Gastroesophageal sphincter (tissue), 4 donors: ENCODE data around the gene TMEM134. TPM values are rescaled to one million over a fixed set of nuclear protein-coding genes. Genes with fewer than 3 reads are reported as not detected.
"Not testable (repeated sequence)": the region's sequence is repeated elsewhere in the genome, so short reads cannot be mapped to it uniquely, and the experiment has no call there.

ENCODE experiments used
- ATAC-seq: fragments of 150-250 bp; one replicate; pipeline ENCODE4 v1.9.1; 2016; ENCODE audit warnings: mild to moderate bottlenecking, moderate library complexity
- H3K27ac ChIP-seq, 4 donors: fragments of 200-600 bp; sonication (generic) in 3 of 4; 1 replicate in 3 of 4; 2 replicates in 1 of 4; pipeline ENCODE4 v1.5.1; 2016 to 2019
- H3K27me3 ChIP-seq: fragments of 200-600 bp; sonication (generic); one replicate; pipeline ENCODE4 v1.5.1; 2019
- H3K36me3 ChIP-seq, 2 donors: fragments of 200-600 bp; sonication (generic); one replicate each; pipeline ENCODE4 v1.5.1; 2019; ENCODE audit warnings: control low read depth in 1 of 2
- H3K4me1 ChIP-seq, 3 donors: fragments of 200-600 bp; sonication (generic); 1 replicate in 2 of 3; 2 replicates in 1 of 3; pipeline ENCODE4 v1.5.1; 2016 to 2019; ENCODE audit warnings: control low read depth in 2 of 3
- H3K4me3 ChIP-seq, 2 donors: fragments of 200-600 bp; sonication (generic); one replicate each; pipeline ENCODE4 v1.5.1; 2019; ENCODE audit warnings: mild to moderate bottlenecking in 1 of 2, moderate library complexity in 1 of 2
- H3K9me3 ChIP-seq, 3 donors: fragments of 200-600 bp; sonication (generic); one replicate each; pipeline ENCODE4 v1.5.1; 2017 to 2019; ENCODE audit warnings: control low read depth in 2 of 3
- CTCF ChIP-seq, 4 experiments: fragments of 200-600 bp in 2 of 4; fragments of 450-650 bp in 2 of 4; sonication (generic) in 1 of 4; IDR thresholded peaks; one replicate each; pipeline ENCODE4 v1.5.1; 2017 to 2019; ENCODE audit warnings: antibody characterized with exemption in 4 of 4, mild to moderate bottlenecking in 2 of 4, moderate library complexity in 2 of 4
- EP300 ChIP-seq: sonication (generic); formaldehyde crosslinking; IDR thresholded peaks from one replicate; pipeline ENCODE4 v1.6.1; 2017; ENCODE audit warnings: antibody characterized with exemption, mild to moderate bottlenecking
- POLR2A ChIP-seq, 2 donors: fragments of 450-650 bp; IDR thresholded peaks; one replicate each; pipeline ENCODE4 v1.6.1; 2017; ENCODE audit warnings: antibody characterized with exemption in 2 of 2, mild to moderate bottlenecking in 2 of 2, moderate library complexity in 1 of 2
- POLR2AphosphoS5 ChIP-seq: sonication (generic); formaldehyde crosslinking; IDR thresholded peaks from one replicate; pipeline ENCODE4 v1.6.1; 2017; ENCODE audit warnings: antibody characterized with exemption
- WGBS, 2 donors: methylation state at CpG; one replicate each; pipeline ENCODE4 v1.1.5; 2018; ENCODE audit warnings: low coverage in 1 of 2; 5-methylcytosine and 5-hydroxymethylcytosine counted together
- total RNA-seq, 4 donors: library from RNA; depleted of rRNA; stranded (reverse); fragments of >200 nt; gene quantifications; one replicate each; pipeline ENCODE4 v1.1.0, GENCODE V29; 2016

Gene TMEM134
- total RNA-seq, 4 donors from 2014 or later = 22.2 to 35.2 (median 32.5) TPM

- WGBS, 2 donors = 61 to 63% methylated on average over 5 to 8 of the region's 25 CpGs
- Histone ChIP-seq H3K27me3 (no peaks in the 10 kb centered on the region), H3K27ac (no peak overlapping the region), H3K4me3 (no peak overlapping the region), H3K4me1 (peaks cover 0 to 43% (median 8%) of the 10 kb centered on the region in 3 donors), H3K9me3 (no peaks in the 10 kb centered on the region), H3K36me3 (peaks cover 0 to 76% of the 10 kb centered on the region in 2 donors)
- no peak for ATAC-seq
- TF ChIP-seq POLR2A (IDR thresholded peaks at IDR 0.05) (no peak), EP300 (no peak), POLR2AphosphoS5 (no peak), CTCF (IDR thresholded peaks at IDR 0.05) (no peak)
These were observed 20.3 kb upstream of the TMEM134 start for GRCh38 chr11:67489203-67489884.

GRCh38 chr11:67486481-67487195 is 17.6 kb upstream of the TMEM134 start:
- H3K4me1 ChIP-seq = peaks cover 0 to 56% (median 18%) of the 10 kb centered on the region in 3 donors
- no peaks in the 10 kb centered on the region for H3K9me3 ChIP-seq
- no peak for TF ChIP-seq CTCF (IDR thresholded peaks at IDR 0.05)
- TF ChIP-seq POLR2A (IDR thresholded peaks at IDR 0.05) = no peak
- TF ChIP-seq POLR2AphosphoS5 = no peak
- no peak for TF ChIP-seq EP300
- no peak overlapping the region for H3K27ac ChIP-seq
- H3K36me3 ChIP-seq = peaks cover 0 to 49% of the 10 kb centered on the region in 2 donors
- no peak for ATAC-seq
- no peaks in the 10 kb centered on the region for H3K27me3 ChIP-seq
- H3K4me3 ChIP-seq = no peak overlapping the region
- WGBS, 2 donors = 61 to 89% methylated on average over 2 to 5 of the region's 20 CpGs

GRCh38 chr11:67485873-67486361 is 16.9 kb upstream of the TMEM134 start:
- not testable (repeated sequence) for H3K27me3 ChIP-seq, H3K9me3 ChIP-seq, ATAC-seq, H3K27ac ChIP-seq, H3K4me3 ChIP-seq
- peaks cover 0 to 42% of the 10 kb centered on the region in 2 donors for H3K36me3 ChIP-seq
- 83% methylated on average over 6 of the region's 7 CpGs; no CpG with 5 or more reads in 1 of the 2 donors for WGBS, 2 donors
- peaks cover 0 to 48% (median 18%) of the 10 kb centered on the region in 3 donors for H3K4me1 ChIP-seq

- Histone ChIP-seq H3K27me3 (no peaks in the 10 kb centered on the region), H3K9me3 (no peaks in the 10 kb centered on the region), H3K4me3 (no peak overlapping the region), H3K36me3 (peaks cover 0 to 32% of the 10 kb centered on the region in 2 donors), H3K27ac (peak overlapping the region in 1 of 4 donors; percentile 2), H3K4me1 (peaks cover 0 to 42% (median 18%) of the 10 kb centered on the region in 3 donors)
- TF ChIP-seq CTCF (IDR thresholded peaks at IDR 0.05) (no peak), EP300 (no peak), POLR2AphosphoS5 (no peak), POLR2A (IDR thresholded peaks at IDR 0.05) (no peak)
- no peak for ATAC-seq
- WGBS, 2 donors = 58 to 86% methylated on average over 9 to 11 of the region's 11 CpGs
These were observed 15.8 kb upstream of the TMEM134 start for GRCh38 chr11:67484847-67485311.

GRCh38 chr11:67483831-67484665 is 15.0 kb upstream of the TMEM134 start:
- H3K36me3 ChIP-seq = peaks cover 0 to 23% of the 10 kb centered on the region in 2 donors
- H3K4me1 ChIP-seq = peaks cover 0 to 42% (median 18%) of the 10 kb centered on the region in 3 donors
- H3K27ac ChIP-seq = peak overlapping the region in 3 of 4 donors; percentile 83 to 90 (median 85)
- peak overlapping the region in 1 of 2 donors; percentile 59 for H3K4me3 ChIP-seq
- ATAC-seq = no peak
- no peaks in the 10 kb centered on the region for H3K9me3 ChIP-seq
- WGBS, 2 donors = 79 to 91% methylated on average over 9 to 10 of the region's 16 CpGs
- no peaks in the 10 kb centered on the region for H3K27me3 ChIP-seq
- TF ChIP-seq POLR2A (IDR thresholded peaks at IDR 0.05) (no peak), CTCF (IDR thresholded peaks at IDR 0.05) (no peak), EP300 (no peak), POLR2AphosphoS5 (no peak)
